Endothelial cell of umbilical vein (primary cell): ENCODE results near the gene MLPH. TPM values are rescaled to one million over a fixed set of nuclear protein-coding genes. Genes with fewer than 3 reads are reported as not detected.

Experiments
- BruUV-seq: library from RNA; stranded (reverse); fragments of 400-500 nt; replicated peaks from 2 replicates; lab custom pipeline; 2021; lab: Mats Ljungman, UMichigan
- CTCF ChIA-PET: fragments of 300-600, 350-600 bp; sonication (Branson Sonifier 250); formaldehyde crosslinking; loops from one replicate; lab custom pipeline; 2021; ENCODE audit warnings: antibody characterized with exemption, inconsistent platforms; lab: Charles Lee
- POLR2A ChIA-PET: fragments of 300-600, 350-600 bp; sonication (Branson Sonifier 250); formaldehyde crosslinking; loops from one replicate; lab custom pipeline; 2021; ENCODE audit warnings: antibody characterized with exemption, inconsistent platforms; lab: Charles Lee
- DNase-seq: peaks from one replicate; pipeline ENCODE4 v3.0.0-alpha.2; 2011; ENCODE audit warnings: low read depth, low spot score
- FAIRE-seq: peaks from 2 replicates; lab custom pipeline; 2011; peaks lifted over from hg19 to GRCh38; lab: Jason Lieb, UNC
- H2AFZ ChIP-seq: 2 replicates; pipeline ENCODE4 v1.6.0; 2012; ENCODE audit warnings: low read depth, low read length, control low read depth, inconsistent platforms
- H3K27ac ChIP-seq: 2 replicates; pipeline ENCODE4 v1.5.1; 2011; ENCODE audit warnings: low read depth, mild to moderate bottlenecking, control low read depth, low read length, moderate library complexity; ENCODE audit not compliant: insufficient read depth
- H3K27me3 ChIP-seq, 2 experiments: 2 replicates each; pipeline versions ENCODE4 v1.6.0 to v1.6.1; 2011; ENCODE audit warnings: low read length in 2 of 2, mixed read lengths in 1 of 2; ENCODE audit not compliant: control insufficient read depth in 2 of 2, insufficient read depth in 2 of 2
- H3K36me3 ChIP-seq, 2 experiments: 2 replicates in 1 of 2; 3 replicates in 1 of 2; pipeline ENCODE4 v1.5.1; 2011; ENCODE audit warnings: low read length in 2 of 2, mild to moderate bottlenecking in 1 of 2, moderate library complexity in 1 of 2; ENCODE audit not compliant: control insufficient read depth in 2 of 2, insufficient read depth in 2 of 2; ENCODE audit errors: extremely low read depth in 1 of 2
- H3K4me1 ChIP-seq: 3 replicates; pipeline ENCODE4 v1.5.1; 2011; ENCODE audit warnings: mild to moderate bottlenecking, low read length; ENCODE audit not compliant: control insufficient read depth, insufficient read depth; ENCODE audit errors: extremely low read depth
- H3K4me2 ChIP-seq: 2 replicates; pipeline ENCODE4 v1.6.1; 2011; ENCODE audit warnings: low read length, control low read depth, mixed read lengths; ENCODE audit not compliant: insufficient read depth
- H3K4me3 ChIP-seq, 3 experiments: fragments of 200-600 bp in 1 of 3; sonication (generic), shearing (Covaris generic) in 1 of 3; replicated peaks in 1 of 3; 2 replicates each; pipeline ENCODE4 v1.5.1; 2011 to 2016; ENCODE audit warnings: control low read depth in 3 of 3, low read length in 3 of 3, mild to moderate bottlenecking in 2 of 3, inconsistent platforms in 1 of 3, low read depth in 1 of 3, moderate library complexity in 1 of 3; ENCODE audit not compliant: insufficient read depth in 1 of 3
- H3K79me2 ChIP-seq: 2 replicates; pipeline ENCODE4 v1.6.0; 2012; ENCODE audit warnings: low read length, inconsistent platforms; ENCODE audit not compliant: control insufficient read depth, insufficient read depth
- H3K9ac ChIP-seq: replicated peaks from 2 replicates; pipeline ENCODE3; 2011; ENCODE audit warnings: low read length, control low read depth; ENCODE audit not compliant: insufficient read depth; ENCODE audit errors: extremely low read depth
- H3K9me1 ChIP-seq: replicated peaks from 3 replicates; pipeline ENCODE4 v1.6.0; 2011; ENCODE audit warnings: mild to moderate bottlenecking, low read length; ENCODE audit not compliant: control insufficient read depth, insufficient read depth; ENCODE audit errors: extremely low read depth
- H3K9me3 ChIP-seq: replicated peaks from 2 replicates; pipeline ENCODE4 v1.5.1; 2012; ENCODE audit warnings: low read length, inconsistent platforms; ENCODE audit not compliant: control insufficient read depth, insufficient read depth
- H4K20me1 ChIP-seq: replicated peaks from 2 replicates; pipeline ENCODE3; 2011; ENCODE audit warnings: mild to moderate bottlenecking, low read length; ENCODE audit not compliant: control insufficient read depth, insufficient read depth; ENCODE audit errors: extremely low read depth
- EZH2 ChIP-seq: IDR thresholded peaks from 2 replicates; pipeline ENCODE4 v1.6.1; 2012; ENCODE audit warnings: borderline replicate concordance, low read depth, mild to moderate bottlenecking, moderate library complexity, low read length, inconsistent platforms; ENCODE audit not compliant: severe bottlenecking
- FOS ChIP-seq: IDR thresholded peaks from 2 replicates; pipeline ENCODE4 v1.6.1; 2011; ENCODE audit warnings: mild to moderate bottlenecking, low read length, moderate library complexity, borderline replicate concordance; ENCODE audit not compliant: insufficient read depth
- GATA2 ChIP-seq: IDR thresholded peaks from 2 replicates; pipeline ENCODE4 v1.7.0; 2011; ENCODE audit warnings: low read depth, mild to moderate bottlenecking, moderate library complexity, mixed read lengths, low read length; ENCODE audit not compliant: insufficient read length, insufficient read depth
- JUN ChIP-seq: IDR thresholded peaks from 2 replicates; pipeline ENCODE4 v1.6.1; 2011; ENCODE audit warnings: borderline replicate concordance, low read depth; ENCODE audit not compliant: insufficient read length, insufficient read depth
- MAX ChIP-seq: IDR thresholded peaks from 2 replicates; pipeline ENCODE4 v1.6.1; 2011; ENCODE audit not compliant: insufficient read depth, insufficient read length
- MYC ChIP-seq: IDR thresholded peaks from one replicate; pipeline ENCODE4 v1.6.1; 2011; ENCODE audit warnings: mild to moderate bottlenecking, low read depth, low read length
- POLR2A ChIP-seq: IDR thresholded peaks from 2 replicates; pipeline ENCODE4 v1.6.1; 2012; ENCODE audit warnings: low read depth, mild to moderate bottlenecking, control low read depth, low read length
- POLR2AphosphoS5 ChIP-seq: IDR thresholded peaks from 2 replicates; pipeline ENCODE4 v1.6.1; 2012; ENCODE audit warnings: low read depth, mild to moderate bottlenecking, control low read depth, low read length, moderate library complexity; ENCODE audit not compliant: insufficient read depth
- dilution Hi-C: fragments of 300-500 bp; cut with MboI; formaldehyde crosslinking; loops from one replicate; pipeline ENCODE4 v1.15.0; 2019; ENCODE audit warnings: low sequenced_read_pairs; ENCODE audit not compliant: extremely low pct_ligation_motif_present
- intact Hi-C: fragments of 100-400 bp; cut with micrococcal nuclease; formaldehyde crosslinking; loops from one replicate; pipeline ENCODE4 v1.10.0; 2022
- polyA plus RNA-seq, 4 experiments: library from polyadenylated mRNA; depleted of rRNA in 3 of 4; stranded (reverse) in 3 of 4; unstranded in 1 of 4; fragments of >200 nt; gene quantifications; 2 replicates each; pipeline versions ENCODE4 v1.2.1 to v1.2.3, GENCODE V29; 2011 to 2012; ENCODE audit warnings: missing spikeins in 1 of 4
- total RNA-seq: library from RNA; stranded (reverse); gene quantifications from 2 replicates; pipeline ENCODE4 v1.2.3, GENCODE V29; 2021
- TF ChIP-seq, protein P1 (sequence below), 2 donors: IDR thresholded peaks; 1 replicate in 1 of 2; 2 replicates in 1 of 2; pipeline ENCODE4 v1.5.1; 2011; ENCODE audit warnings: low read length in 2 of 2, mild to moderate bottlenecking in 2 of 2, moderate library complexity in 2 of 2, control low read depth in 1 of 2, inconsistent platforms in 1 of 2, low read depth in 1 of 2; ENCODE audit not compliant: insufficient read depth in 1 of 2; ENCODE audit errors: extremely low read depth in 1 of 2

MLPH gene
- total and polyA plus RNA-seq, 2 donors (not counting 3 experiments of a cell fraction or from before 2014, with no cell fraction given) = not detected

DNA sequence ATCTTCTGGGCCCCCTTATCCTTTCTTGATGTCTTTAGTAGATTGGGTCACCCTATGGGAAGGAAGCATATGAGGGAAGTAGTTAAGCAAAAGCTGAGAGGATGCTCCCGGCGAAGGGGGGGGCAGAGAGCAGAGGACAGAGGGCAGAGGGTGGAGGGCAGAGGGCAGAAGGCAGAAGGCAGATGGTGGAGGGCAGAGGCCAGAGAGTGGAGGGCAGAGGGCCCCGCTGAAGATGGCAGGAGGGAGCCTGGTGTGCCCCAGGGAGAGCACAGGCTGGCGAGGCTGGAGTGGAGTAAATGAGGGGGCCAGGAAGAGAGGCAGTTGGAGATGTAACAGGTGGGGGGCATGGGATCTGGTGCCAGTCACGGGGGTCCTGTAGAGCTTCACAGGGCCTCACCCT is 7.0 kb downstream of the MLPH start:
- Histone ChIP-seq H3K9me3 (peaks cover 3% of the 10 kb centered on the region), H3K27me3 (peaks cover 8 to 10% of the 10 kb centered on the region in 2 experiments), H3K36me3 (no peaks in the 10 kb centered on the region), H3K4me1 (no peaks in the 10 kb centered on the region), H3K4me2 (no peak overlapping the region), H3K9me1 (no peaks in the 10 kb centered on the region), H3K9ac (no peak overlapping the region), H2AFZ (no peak overlapping the region), H3K79me2 (no peaks in the 10 kb centered on the region), H3K27ac (no peak overlapping the region), H3K4me3 (no peak overlapping the region), H4K20me1 (no peaks in the 10 kb centered on the region)
- TF ChIP-seq POLR2A (no peak), MAX (no peak), MYC (no peak), FOS (no peak), GATA2 (no peak), POLR2AphosphoS5 (no peak), JUN (no peak), EZH2 (no peak)
- TF ChIP-seq, protein P1, sequence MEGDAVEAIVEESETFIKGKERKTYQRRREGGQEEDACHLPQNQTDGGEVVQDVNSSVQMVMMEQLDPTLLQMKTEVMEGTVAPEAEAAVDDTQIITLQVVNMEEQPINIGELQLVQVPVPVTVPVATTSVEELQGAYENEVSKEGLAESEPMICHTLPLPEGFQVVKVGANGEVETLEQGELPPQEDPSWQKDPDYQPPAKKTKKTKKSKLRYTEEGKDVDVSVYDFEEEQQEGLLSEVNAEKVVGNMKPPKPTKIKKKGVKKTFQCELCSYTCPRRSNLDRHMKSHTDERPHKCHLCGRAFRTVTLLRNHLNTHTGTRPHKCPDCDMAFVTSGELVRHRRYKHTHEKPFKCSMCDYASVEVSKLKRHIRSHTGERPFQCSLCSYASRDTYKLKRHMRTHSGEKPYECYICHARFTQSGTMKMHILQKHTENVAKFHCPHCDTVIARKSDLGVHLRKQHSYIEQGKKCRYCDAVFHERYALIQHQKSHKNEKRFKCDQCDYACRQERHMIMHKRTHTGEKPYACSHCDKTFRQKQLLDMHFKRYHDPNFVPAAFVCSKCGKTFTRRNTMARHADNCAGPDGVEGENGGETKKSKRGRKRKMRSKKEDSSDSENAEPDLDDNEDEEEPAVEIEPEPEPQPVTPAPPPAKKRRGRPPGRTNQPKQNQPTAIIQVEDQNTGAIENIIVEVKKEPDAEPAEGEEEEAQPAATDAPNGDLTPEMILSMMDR (IDR thresholded peaks at IDR 0.05; ENCODE audit: extremely low read depth in 1 of 2, insufficient read depth in 1 of 2, low read depth in 1 of 2, low read length in 2 of 2) = no peak
- dilution Hi-C loops = no loop called here
- BruUV-seq = no TSS peak
- intact Hi-C loops = no loop called here
- POLR2A ChIA-PET = no interaction called here
- FAIRE-seq (no peak), DNase-seq (no peak)
- CTCF ChIA-PET = interaction anchor here (0.6 to 2.4 kb wide), 4 partner anchors 19 to 370 kb away, joined by 3 to 6 read pairs (median 4); no protein-coding TSS in a partner anchor
